Mammary epithelial cell (primary cell): ENCODE data around the gene TMEM238L.

Experiments
- EZH2 ChIP-seq: IDR thresholded peaks from 2 replicates; pipeline ENCODE4 v1.6.1; 2012; ENCODE audit warnings: low read length, inconsistent platforms, borderline replicate concordance
- TF ChIP-seq, protein P1 (sequence below), 2 donors: IDR thresholded peaks in 1 of 2; conservative IDR thresholded peaks in 1 of 2; 2 replicates each; pipeline ENCODE4 v1.5.1; 2011 to 2012; ENCODE audit warnings: inconsistent platforms in 2 of 2, low read length in 2 of 2, mild to moderate bottlenecking in 2 of 2, control low read depth in 1 of 2, low read depth in 1 of 2; ENCODE audit not compliant: insufficient read depth in 1 of 2; ENCODE audit errors: extremely low read depth in 1 of 2

DNA sequence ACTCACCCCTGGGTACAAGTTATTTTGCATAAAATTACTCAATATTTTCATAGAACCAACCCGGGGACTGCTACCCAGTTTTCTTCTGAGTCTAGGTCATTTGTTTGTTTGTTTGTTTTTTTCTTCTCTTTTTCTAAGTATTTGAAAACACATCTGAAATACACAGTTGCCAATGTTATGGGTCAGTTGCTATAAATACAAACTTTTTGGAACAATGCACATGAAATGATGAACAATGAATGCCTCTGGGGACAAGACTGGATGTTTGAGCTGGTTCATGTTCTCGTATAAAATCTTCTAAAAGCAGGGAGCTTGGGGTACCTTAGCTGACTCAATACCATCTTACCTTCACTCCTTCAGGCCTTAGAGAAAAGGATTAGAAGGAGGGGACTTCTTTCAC lies 30.5 kb downstream of the TMEM238L start:
- TF ChIP-seq, protein P1, sequence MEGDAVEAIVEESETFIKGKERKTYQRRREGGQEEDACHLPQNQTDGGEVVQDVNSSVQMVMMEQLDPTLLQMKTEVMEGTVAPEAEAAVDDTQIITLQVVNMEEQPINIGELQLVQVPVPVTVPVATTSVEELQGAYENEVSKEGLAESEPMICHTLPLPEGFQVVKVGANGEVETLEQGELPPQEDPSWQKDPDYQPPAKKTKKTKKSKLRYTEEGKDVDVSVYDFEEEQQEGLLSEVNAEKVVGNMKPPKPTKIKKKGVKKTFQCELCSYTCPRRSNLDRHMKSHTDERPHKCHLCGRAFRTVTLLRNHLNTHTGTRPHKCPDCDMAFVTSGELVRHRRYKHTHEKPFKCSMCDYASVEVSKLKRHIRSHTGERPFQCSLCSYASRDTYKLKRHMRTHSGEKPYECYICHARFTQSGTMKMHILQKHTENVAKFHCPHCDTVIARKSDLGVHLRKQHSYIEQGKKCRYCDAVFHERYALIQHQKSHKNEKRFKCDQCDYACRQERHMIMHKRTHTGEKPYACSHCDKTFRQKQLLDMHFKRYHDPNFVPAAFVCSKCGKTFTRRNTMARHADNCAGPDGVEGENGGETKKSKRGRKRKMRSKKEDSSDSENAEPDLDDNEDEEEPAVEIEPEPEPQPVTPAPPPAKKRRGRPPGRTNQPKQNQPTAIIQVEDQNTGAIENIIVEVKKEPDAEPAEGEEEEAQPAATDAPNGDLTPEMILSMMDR (conservative IDR thresholded peaks at IDR 0.05 in 1 of 2, IDR thresholded peaks at IDR 0.05 in 1 of 2; ENCODE audit: extremely low read depth in 1 of 2, insufficient read depth in 1 of 2, low read depth in 1 of 2, low read length in 2 of 2), result no peak
- TF ChIP-seq EZH2, result no peak
